Measurements from ENCODE around the gene DGKH.

DGKH gene

GRCh38 chr13:42173789-42174343 is 125.4 kb downstream of the DGKH start:
- TF ChIP-seq CTCF (IDR thresholded peaks at IDR 0.05), result no peak

- TF ChIP-seq CTCF (IDR thresholded peaks at IDR 0.05), result no peak
Measured at GRCh38 chr13:42174344-42175162, 126.1 kb downstream of the DGKH start.

- no peak for TF ChIP-seq CTCF (IDR thresholded peaks at IDR 0.05)
Measured at GRCh38 chr13:42176294-42176693, 127.8 kb downstream of the DGKH start.

- TF ChIP-seq CTCF (IDR thresholded peaks at IDR 0.05), result no peak
Measured at GRCh38 chr13:42177189-42177588, 128.7 kb downstream of the DGKH start.

- no peak for TF ChIP-seq CTCF (IDR thresholded peaks at IDR 0.05)
Measured at GRCh38 chr13:42181381-42181953, 133.0 kb downstream of the DGKH start.

- TF ChIP-seq CTCF (IDR thresholded peaks at IDR 0.05), result no peak
Measured at GRCh38 chr13:42189061-42189460, 140.6 kb downstream of the DGKH start.

- no peak for TF ChIP-seq CTCF (IDR thresholded peaks at IDR 0.05)
Measured at GRCh38 chr13:42190529-42190928, 142.1 kb downstream of the DGKH start.
